ENCODE results near the gene ACY1. TPM values are rescaled to one million over a fixed set of nuclear protein-coding genes. Genes with fewer than 3 reads are reported as not detected.

The ACY1 gene
- total RNA-seq, 4 donors from 2014 or later, result 20.2 to 42.7 (median 33.6) TPM

GRCh38 chr3:52022323-52023100, 39.2 kb downstream of the ACY1 start:
- WGBS, 2 donors, result 66 to 79% methylated on average over 15 to 20 of the region's 20 CpGs
- no peak overlapping the region for H3K4me3 ChIP-seq
- H3K4me1 ChIP-seq, result peaks cover 0 to 63% (median 16%) of the 10 kb centered on the region in 3 donors
- no peaks in the 10 kb centered on the region for H3K36me3 ChIP-seq
- intact Hi-C loops (cut with DNase I), result no loop called here
- no peaks in the 10 kb centered on the region for H3K9me3 ChIP-seq
- no peak for DNase-seq
- no peaks in the 10 kb centered on the region for H3K27me3 ChIP-seq
- peak overlapping the region in 3 of 4 donors; percentile 52 to 85 (median 71) for H3K27ac ChIP-seq
- TF ChIP-seq POLR2A (IDR thresholded peaks at IDR 0.05), result no peak
- no peak for TF ChIP-seq CTCF (IDR thresholded peaks at IDR 0.05)

DNA sequence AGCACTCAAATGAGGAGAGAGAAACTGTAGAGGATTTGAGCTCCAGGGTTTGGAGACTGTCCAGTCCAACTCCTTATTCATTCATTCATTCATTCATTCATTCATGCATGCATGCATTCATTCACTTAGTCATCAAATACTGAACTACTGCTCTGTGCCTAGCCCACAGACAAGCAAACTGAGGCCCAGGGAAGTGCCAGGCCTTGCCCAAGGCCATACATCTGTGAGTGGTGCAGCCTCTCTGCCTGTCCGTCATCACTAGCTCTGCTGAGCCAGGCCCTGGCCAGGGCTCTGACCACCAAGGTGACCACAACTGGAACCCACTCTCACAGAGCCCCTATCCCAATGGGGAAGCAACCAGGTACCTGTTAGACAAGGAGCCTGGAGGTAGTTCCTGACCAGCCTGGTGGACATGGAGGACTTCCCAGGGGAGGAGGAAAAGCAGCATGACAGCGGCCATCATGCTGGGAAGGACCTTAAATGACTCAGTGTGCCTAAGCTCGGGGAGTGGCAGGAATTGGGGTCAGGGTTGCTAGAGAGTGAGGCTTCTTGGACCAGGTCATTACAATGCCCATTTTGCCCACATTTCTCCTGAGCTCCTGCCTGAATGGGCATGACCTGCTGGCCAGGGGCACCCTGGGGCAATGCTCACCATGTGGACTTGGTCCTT, 39.9 kb downstream of the ACY1 start:
- H3K27ac ChIP-seq, result peak overlapping the region in 3 of 4 donors; percentile 52 to 85 (median 71)
- DNase-seq, result no peak
- H3K36me3 ChIP-seq, result no peaks in the 10 kb centered on the region
- H3K27me3 ChIP-seq, result no peaks in the 10 kb centered on the region
- H3K9me3 ChIP-seq, result no peaks in the 10 kb centered on the region
- intact Hi-C loops (cut with DNase I), result no loop called here
- 57 to 64% methylated on average over 2 of the region's 3 CpGs for WGBS, 2 donors
- no peak overlapping the region for H3K4me3 ChIP-seq
- TF ChIP-seq CTCF (IDR thresholded peaks at IDR 0.05) (no peak), POLR2A (IDR thresholded peaks at IDR 0.05) (no peak)
- H3K4me1 ChIP-seq, result peaks cover 0 to 64% (median 16%) of the 10 kb centered on the region in 3 donors

DNA sequence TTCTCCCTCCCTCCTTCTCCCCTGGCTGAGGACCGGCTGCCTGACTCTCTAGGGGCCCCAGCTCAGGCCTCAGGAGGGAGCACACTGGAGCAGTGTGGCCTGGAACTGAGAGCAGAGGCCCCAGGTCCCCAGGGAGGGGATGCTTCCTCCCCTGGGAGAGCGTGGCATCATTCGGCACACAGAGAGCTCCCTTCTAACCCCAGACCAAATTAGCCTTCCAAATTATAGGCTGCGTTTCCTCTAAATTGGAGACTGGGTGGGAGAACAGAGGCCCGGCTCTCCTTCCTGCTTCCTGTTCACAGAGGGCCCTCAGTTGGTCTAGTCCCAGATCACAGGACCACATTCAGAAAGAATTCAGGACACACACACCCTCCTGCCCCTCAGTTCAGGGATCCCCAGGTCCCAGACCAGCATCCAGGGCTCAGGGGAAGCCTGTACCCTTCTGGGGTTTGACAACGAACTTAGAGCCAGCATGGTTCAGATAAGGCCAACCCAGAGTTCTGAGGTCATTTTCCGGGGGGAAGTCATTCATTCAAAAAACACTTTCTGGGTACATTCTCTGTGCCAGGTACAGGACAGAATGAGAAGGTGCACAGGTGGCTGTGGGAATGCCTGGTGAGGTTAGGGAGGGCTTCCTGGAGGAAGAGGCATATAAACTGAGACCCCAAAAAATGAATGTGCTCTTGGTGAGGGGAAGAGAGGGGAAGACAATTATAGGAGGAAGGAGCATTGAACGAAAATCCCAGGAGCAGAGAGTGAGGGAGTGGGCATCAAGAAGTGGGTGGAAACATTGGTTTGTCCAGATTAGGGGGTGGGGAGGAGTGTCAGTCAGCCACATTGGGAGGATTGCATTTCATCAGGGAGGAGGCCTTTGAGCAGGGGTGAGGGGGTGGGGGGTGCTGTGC, 40.8 kb downstream of the ACY1 start:
- no peaks in the 10 kb centered on the region for H3K27me3 ChIP-seq

DNA sequence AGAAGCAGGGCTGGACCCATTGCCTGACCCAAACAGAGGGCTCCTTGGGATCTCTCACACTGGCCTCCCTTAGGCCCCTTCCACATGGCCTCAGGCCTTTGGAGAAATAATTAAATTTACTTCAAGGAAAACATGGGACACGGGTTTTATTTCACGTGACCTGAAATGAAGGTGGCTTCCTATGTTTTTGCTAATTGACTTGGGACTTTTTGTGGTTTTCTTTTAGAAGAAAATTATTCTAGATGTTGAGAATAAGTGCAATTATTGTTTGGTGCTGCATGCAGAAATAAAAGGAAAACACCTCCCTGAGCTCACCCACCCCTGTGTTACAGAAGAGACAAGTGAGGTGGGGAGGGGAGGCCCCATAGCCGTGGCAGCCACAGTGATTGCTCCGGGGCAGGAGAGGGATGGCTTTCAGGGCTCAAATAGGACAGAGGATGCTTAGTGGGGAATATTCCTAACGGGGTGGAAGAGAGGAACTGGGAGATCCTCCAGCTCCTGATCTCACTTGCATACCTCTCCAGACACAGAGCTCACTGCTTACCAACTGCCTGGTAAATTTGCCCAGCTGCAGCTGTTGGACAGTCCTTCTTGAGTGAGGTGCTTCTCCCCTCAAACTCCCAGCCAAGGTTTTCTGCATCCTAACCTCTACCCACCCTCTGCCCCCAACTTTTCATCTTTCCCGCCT, 41.6 kb downstream of the ACY1 start:
- TF ChIP-seq POLR2A (IDR thresholded peaks at IDR 0.05) (no peak), CTCF (IDR thresholded peaks at IDR 0.05) (no peak)
- H3K36me3 ChIP-seq, result no peaks in the 10 kb centered on the region
- no peak overlapping the region for H3K27ac ChIP-seq
- H3K4me3 ChIP-seq, result no peak overlapping the region
- intact Hi-C loops (cut with DNase I), result no loop called here
- 64 to 66% methylated on average over 5 to 6 of the region's 6 CpGs for WGBS, 2 donors
- no peak for DNase-seq
- no peaks in the 10 kb centered on the region for H3K27me3 ChIP-seq
- H3K9me3 ChIP-seq, result no peaks in the 10 kb centered on the region
- H3K4me1 ChIP-seq, result peaks cover 0 to 66% (median 28%) of the 10 kb centered on the region in 3 donors

More for the DNA sequence above, 40.8 kb downstream of the ACY1 start:
- no peak for DNase-seq
- intact Hi-C loops (cut with DNase I), result no loop called here
- Histone ChIP-seq H3K9me3 (no peaks in the 10 kb centered on the region), H3K4me1 (peaks cover 0 to 65% (median 24%) of the 10 kb centered on the region in 3 donors), H3K36me3 (no peaks in the 10 kb centered on the region), H3K27ac (peak overlapping the region in 3 of 4 donors; percentile 3 to 85 (median 21)), H3K4me3 (no peak overlapping the region)
- 55 to 81% methylated on average over 2 to 3 of the region's 8 CpGs for WGBS, 2 donors
- TF ChIP-seq CTCF (IDR thresholded peaks at IDR 0.05) (no peak), POLR2A (IDR thresholded peaks at IDR 0.05) (no peak)

Data from esophagus squamous epithelium (tissue), 5 donors.